Natural killer cell treated with Interleukin-12 subunit alpha and Interleukin-12 subunit beta and Interleukin-15 and Interleukin-18, amount 100 ng/mL, for 72 hours (primary cell): ENCODE data around the gene CEP295NL. TPM values are rescaled to one million over a fixed set of nuclear protein-coding genes. Genes with fewer than 3 reads are reported as not detected.
"Not testable (repeated sequence)": the region's sequence is repeated elsewhere in the genome, so short reads cannot be mapped to it uniquely, and the experiment has no call there.

Experiments
- ATAC-seq, 2 donors: fragments of 150-1000 bp; cut with Tn5 transposase in 1 of 2; sonication (Bioruptor Pico), chemical (Tn5 transposase) in 1 of 2; 2 replicates each; pipeline ENCODE4 v1.10.0; 2021
- DNase-seq: peaks from one replicate; pipeline ENCODE4 v3.0.0; 2022; ENCODE audit warnings: low spot score
- H3K27ac Mint-ChIP-seq, 2 donors: 1 replicate in 1 of 2; 2 replicates in 1 of 2; pipeline ENCODE4 v1.8.0; 2022; ENCODE audit warnings: mixed read lengths in 2 of 2, mild to moderate bottlenecking in 1 of 2, moderate library complexity in 1 of 2
- H3K27me3 Mint-ChIP-seq, 2 donors: 1 replicate in 1 of 2; 2 replicates in 1 of 2; pipeline ENCODE4 v1.8.0; 2022; ENCODE audit warnings: mixed read lengths in 2 of 2
- H3K36me3 Mint-ChIP-seq: one replicate; pipeline ENCODE4 v1.8.0; 2022; ENCODE audit warnings: mixed read lengths
- H3K4me1 Mint-ChIP-seq, 2 donors: 1 replicate in 1 of 2; 2 replicates in 1 of 2; pipeline ENCODE4 v1.8.0; 2022; ENCODE audit warnings: low read depth in 2 of 2, mixed read lengths in 2 of 2, mild to moderate bottlenecking in 1 of 2
- H3K4me3 Mint-ChIP-seq: one replicate; pipeline ENCODE4 v1.8.0; 2022; ENCODE audit warnings: mixed read lengths
- H3K9me3 Mint-ChIP-seq: 2 replicates; pipeline ENCODE4 v1.8.0; 2022; ENCODE audit warnings: mixed read lengths
- total RNA-seq, 2 donors: library from RNA; stranded (reverse); gene quantifications; one replicate each; pipeline ENCODE4 v1.2.3, GENCODE V29; 2022

The CEP295NL gene
- total RNA-seq, 2 donors from 2014 or later, result not detected

DNA sequence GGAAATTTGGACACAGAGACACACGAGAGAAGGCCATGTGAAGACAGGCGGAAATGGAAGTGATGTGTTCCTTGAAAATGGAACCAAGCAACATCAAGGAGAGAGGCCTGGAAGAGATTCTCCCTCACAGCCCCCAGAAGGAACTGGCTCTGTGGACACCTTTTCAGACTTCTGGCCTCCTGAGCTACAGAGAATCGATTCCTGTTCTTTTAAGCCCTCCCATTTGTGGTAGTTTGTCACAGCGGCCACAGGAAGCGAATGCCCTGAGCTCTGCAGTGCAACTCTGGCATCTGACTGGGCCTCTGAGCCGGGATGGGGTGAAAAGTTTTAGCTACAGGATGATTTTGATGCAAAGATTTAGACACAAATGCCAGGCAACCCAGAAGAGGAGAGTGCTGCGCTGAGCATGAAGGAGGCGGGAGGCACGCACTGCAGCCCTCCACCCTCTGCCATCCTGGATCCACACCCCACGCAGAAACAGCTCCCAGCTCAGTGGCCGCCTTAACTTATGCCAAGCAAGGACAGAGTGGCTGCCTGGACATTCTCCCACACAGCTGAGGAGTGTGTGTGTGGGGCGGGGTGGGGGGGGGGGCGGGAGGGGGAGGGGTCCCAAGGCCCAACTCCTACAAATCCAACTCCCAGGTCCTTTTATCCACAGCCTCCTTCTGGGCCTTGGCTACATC is 20.0 kb upstream of the CEP295NL start:
- H3K27ac Mint-ChIP-seq, result no peak overlapping the region

DNA sequence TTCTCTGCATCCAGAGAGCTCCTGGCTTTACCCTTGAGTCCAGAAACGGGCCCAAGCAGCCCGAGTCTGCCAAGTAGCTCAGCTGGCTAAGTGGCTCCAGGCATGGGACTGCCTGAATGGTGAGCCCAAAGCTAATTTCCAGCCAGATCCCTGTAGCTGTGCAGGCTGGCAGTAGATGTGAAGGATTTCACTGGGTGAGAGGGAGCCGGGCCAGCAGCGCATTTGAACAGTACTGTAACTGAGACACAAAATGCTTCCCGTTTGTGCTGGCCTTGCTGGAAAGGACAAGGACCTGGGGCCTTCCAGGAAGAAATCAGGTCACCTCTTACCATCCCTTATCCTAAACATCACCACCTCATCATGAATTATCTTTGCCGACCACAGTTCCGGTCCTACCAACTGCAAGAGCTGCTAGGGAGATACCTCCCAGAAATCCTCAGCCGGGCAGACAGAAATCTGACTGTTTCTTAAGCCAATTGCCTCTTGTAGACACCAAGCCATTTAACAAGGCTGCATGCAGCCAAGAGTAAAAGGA is 18.5 kb upstream of the CEP295NL start:
- Mint-ChIP-seq H3K36me3 (no peaks in the 10 kb centered on the region), H3K27me3 (peaks cover 8 to 20% of the 10 kb centered on the region in 2 donors), H3K27ac (no peak overlapping the region), H3K4me1 (peaks cover 4 to 9% of the 10 kb centered on the region in 2 donors), H3K4me3 (no peak overlapping the region), H3K9me3 (no peaks in the 10 kb centered on the region)
- no peak for ATAC-seq
- no peak for DNase-seq

More for the DNA sequence above, 20.0 kb upstream of the CEP295NL start:
- H3K9me3 Mint-ChIP-seq, result no peaks in the 10 kb centered on the region
- H3K27me3 Mint-ChIP-seq, result peaks cover 11 to 20% of the 10 kb centered on the region in 2 donors
- H3K4me1 Mint-ChIP-seq, result peaks cover 4 to 9% of the 10 kb centered on the region in 2 donors
- DNase-seq (no peak), ATAC-seq (no peak)
- H3K36me3 Mint-ChIP-seq, result no peaks in the 10 kb centered on the region
- H3K4me3 Mint-ChIP-seq, result no peak overlapping the region

DNA sequence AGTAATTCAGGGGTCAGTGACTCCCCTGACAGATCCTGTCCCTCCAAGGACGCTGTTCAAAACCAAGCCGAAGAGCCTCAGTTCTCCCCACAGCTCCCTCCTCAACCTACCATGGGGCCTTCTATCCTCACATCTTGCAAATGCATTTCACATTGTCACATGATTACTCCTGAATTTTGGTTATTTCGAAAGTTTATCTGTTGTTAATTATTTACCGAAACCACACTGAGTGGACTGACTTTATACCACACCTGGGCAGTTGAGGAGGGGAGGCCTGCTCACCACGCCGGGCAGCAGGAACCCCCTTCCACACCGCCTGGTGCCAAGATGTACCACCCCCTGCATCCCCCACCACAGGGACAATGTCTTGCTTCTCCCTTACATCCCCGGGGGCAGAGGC is 17.5 kb upstream of the CEP295NL start:
- DNase-seq (no peak), ATAC-seq (no peak)
- Mint-ChIP-seq H3K4me3 (no peak overlapping the region), H3K36me3 (no peaks in the 10 kb centered on the region), H3K27ac (no peak overlapping the region), H3K9me3 (no peaks in the 10 kb centered on the region), H3K4me1 (peaks cover 4 to 9% of the 10 kb centered on the region in 2 donors), H3K27me3 (peaks cover 5 to 20% of the 10 kb centered on the region in 2 donors)

DNA sequence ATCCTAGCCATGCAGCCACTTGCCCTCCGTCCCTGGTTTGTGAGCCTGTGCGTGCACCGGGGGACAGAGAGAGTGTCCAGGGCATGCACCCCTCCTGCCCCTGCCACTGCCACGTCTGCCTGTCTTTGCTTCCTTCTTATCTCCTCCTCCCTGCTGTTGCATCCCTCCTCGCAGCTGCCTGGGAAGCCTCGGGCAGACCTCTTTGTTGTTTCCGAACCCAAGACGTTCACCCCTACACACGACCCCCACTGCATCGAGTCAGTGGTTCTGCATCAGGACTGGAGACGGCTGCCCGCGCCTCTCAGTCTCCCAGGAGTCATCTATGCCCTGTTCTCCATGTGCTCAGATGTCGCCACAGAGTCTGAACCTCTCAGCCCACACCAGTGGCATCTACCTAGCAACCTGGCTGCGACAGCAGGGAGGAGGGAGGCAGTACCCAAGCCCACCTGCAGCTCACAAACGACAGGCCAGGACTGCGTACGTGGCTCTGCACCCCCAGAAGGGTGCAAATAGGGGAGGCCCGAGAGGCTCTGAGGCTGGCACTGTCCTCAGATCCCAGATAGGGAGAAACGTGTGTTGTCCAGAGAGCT is 17.0 kb upstream of the CEP295NL start:
- no peak overlapping the region for H3K4me3 Mint-ChIP-seq
- ATAC-seq (no peak), DNase-seq (no peak)
- peaks cover 5 to 20% of the 10 kb centered on the region in 2 donors for H3K27me3 Mint-ChIP-seq
- no peaks in the 10 kb centered on the region for H3K36me3 Mint-ChIP-seq
- peaks cover 4 to 9% of the 10 kb centered on the region in 2 donors for H3K4me1 Mint-ChIP-seq
- no peak overlapping the region for H3K27ac Mint-ChIP-seq
- H3K9me3 Mint-ChIP-seq, result no peaks in the 10 kb centered on the region

DNA sequence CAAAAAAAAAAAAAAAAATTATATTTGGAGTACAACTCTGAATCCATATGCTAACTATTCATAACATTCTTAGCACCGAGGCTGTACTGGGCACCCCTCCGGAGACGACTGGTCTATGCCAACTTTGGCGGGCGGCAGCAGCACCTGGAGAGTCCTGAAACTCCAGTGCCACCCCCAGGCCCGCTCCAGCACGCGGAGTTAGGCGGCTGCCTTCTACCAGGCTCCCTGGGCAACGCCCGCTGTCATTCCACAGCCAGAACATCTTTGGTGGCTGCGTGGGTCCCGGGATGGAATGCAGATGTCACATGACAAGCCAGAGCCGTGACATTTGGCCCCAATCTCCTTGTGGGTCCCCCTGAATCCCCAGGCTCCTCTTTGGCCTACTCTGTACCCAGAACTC is 16.0 kb upstream of the CEP295NL start:
- Mint-ChIP-seq H3K36me3 (no peaks in the 10 kb centered on the region), H3K27ac (no peak overlapping the region), H3K27me3 (peaks cover 5 to 20% of the 10 kb centered on the region in 2 donors), H3K4me3 (no peak overlapping the region), H3K9me3 (no peaks in the 10 kb centered on the region), H3K4me1 (peaks cover 4 to 9% of the 10 kb centered on the region in 2 donors)
- DNase-seq, result no peak
- no peak for ATAC-seq

DNA sequence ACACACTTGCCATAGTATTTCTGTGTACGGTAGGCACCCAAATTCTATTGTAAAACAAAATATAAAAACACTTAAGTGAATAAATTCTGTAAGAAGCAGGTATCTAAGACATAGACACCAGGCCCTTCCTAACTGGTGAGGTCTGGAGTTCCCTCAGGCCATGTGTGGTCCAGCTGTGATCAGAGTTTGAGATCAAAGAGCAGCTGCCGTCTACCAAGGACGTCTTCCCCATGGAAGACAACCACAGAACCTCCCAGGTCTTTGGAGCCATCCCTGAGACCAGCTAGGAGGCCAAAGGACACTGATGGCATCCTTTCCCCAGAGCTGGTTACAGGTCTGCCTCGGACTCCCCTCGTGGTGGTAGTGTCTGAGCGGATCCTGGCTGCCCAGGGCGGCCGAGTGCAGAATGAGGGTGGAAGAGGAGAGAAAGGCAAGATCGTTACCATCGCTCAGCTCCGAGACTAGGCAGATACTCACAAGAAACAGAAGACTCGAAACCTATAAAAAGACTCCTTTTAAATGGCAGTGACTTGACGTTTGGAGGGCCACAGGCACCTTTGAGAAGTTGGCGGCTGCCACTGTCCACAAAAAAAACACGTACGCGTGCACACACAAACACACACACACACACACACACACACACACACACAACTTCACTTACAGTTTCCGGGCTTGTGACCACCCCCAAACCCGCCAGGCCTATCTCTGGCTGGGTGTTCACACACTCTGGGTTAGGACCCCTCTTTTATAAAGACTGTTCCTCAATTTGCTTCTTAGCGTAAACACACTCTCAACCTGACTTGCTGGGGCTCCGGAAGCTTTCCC is 14.7 kb upstream of the CEP295NL start:
- Mint-ChIP-seq H3K4me1 (peaks cover under 1 to 2% of the 10 kb centered on the region in 2 donors), H3K27ac (no peak overlapping the region), H3K36me3 (no peaks in the 10 kb centered on the region), H3K27me3 (peaks cover 5 to 10% of the 10 kb centered on the region in 2 donors), H3K4me3 (no peak overlapping the region), H3K9me3 (no peaks in the 10 kb centered on the region)
- ATAC-seq (no peak), DNase-seq (no peak)

DNA sequence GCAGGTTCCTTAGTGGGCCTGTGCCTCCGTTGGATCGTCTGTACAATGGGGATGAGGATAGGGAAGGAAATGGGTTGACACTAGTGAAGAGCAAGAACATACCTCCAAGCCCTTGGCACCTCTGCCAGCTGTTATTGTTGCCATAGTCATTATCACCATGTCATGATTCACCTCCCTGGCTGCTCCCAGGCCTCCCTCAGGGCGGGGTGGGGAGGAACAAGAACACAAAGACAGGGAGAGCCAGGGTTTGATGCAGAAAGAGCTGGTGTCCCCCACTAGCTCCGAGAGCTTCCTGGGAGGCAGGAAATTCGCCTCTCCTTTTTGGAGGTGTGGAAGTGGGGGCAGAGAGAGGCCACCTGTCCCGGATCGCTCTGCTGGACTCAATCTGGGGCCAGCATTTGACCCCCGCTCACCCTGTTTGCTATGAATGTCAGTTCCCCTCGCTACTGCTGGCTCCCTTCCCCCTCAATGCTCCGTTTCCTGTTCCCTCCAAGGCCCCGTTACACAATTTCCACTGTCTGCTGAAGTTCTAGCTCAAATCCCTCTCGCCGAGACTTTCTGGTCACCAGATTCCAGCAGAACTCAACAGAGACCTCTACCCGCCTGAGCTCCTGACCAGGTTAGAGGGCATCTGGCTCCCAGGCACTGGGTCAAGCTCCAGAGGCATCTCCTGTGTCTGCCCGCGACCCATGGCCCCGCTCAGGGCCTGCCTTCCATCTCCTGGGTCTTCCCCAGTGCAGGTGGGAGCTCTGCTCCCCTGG is 13.1 kb upstream of the CEP295NL start:
- DNase-seq, result no peak
- Mint-ChIP-seq H3K4me3 (no peak overlapping the region), H3K27ac (no peak overlapping the region), H3K9me3 (no peaks in the 10 kb centered on the region), H3K4me1 (no peaks in the 10 kb centered on the region), H3K27me3 (peaks cover 5 to 7% of the 10 kb centered on the region in 2 donors), H3K36me3 (no peaks in the 10 kb centered on the region)
- no peak for ATAC-seq

DNA sequence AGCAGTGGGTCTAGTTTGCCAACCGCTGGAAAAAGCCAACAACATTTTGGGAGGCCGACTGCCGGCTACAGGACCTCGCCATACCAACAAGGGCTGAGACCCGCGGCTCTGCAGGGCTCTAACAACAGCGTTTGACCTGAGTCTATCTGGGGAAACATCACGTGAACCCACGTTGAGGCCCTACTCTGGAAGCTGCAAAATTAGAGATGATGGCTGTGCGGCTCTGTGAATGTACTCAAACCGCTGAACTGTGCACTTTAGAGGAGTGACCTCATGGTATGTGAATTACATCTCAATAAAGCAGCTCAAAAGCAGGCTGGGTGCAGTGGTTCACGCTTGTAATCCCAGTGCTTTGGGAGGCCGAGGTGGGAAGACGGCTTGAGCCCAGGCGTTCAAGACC is 10.1 kb upstream of the CEP295NL start:
- H3K27ac Mint-ChIP-seq, result no peak overlapping the region
- ATAC-seq, result no peak
- DNase-seq, result no peak
- H3K4me3 Mint-ChIP-seq, result no peak overlapping the region
- H3K4me1 Mint-ChIP-seq, result no peaks in the 10 kb centered on the region
- no peaks in the 10 kb centered on the region for H3K9me3 Mint-ChIP-seq
- no peaks in the 10 kb centered on the region for H3K36me3 Mint-ChIP-seq
- peaks cover 0 to 2% of the 10 kb centered on the region in 2 donors for H3K27me3 Mint-ChIP-seq

DNA sequence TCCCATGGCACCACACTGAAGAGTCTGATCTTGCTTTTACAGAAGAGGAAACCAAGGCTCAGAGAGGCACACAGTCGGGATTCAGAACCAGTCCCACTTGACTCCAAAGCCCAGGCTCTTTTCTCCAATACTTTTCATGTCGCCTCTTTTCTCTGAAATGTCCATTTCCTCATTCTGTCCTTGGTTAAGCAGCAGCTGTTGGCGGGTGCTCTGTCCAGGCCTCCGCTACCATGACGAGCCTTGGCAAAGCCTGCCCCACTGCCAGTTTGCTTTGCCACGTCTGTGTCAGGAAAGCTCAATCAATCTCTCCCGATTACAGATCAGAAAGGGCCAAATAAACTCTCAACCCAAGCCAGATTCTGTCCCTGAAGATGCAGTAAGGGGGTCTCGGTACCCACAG is 9.1 kb upstream of the CEP295NL start:
- no peaks in the 10 kb centered on the region for H3K36me3 Mint-ChIP-seq
- H3K4me3 Mint-ChIP-seq, result no peak overlapping the region
- DNase-seq (no peak), ATAC-seq (no peak)
- no peaks in the 10 kb centered on the region for H3K9me3 Mint-ChIP-seq
- H3K27me3 Mint-ChIP-seq, result no peaks in the 10 kb centered on the region
- H3K4me1 Mint-ChIP-seq, result no peaks in the 10 kb centered on the region
- no peak overlapping the region for H3K27ac Mint-ChIP-seq

DNA sequence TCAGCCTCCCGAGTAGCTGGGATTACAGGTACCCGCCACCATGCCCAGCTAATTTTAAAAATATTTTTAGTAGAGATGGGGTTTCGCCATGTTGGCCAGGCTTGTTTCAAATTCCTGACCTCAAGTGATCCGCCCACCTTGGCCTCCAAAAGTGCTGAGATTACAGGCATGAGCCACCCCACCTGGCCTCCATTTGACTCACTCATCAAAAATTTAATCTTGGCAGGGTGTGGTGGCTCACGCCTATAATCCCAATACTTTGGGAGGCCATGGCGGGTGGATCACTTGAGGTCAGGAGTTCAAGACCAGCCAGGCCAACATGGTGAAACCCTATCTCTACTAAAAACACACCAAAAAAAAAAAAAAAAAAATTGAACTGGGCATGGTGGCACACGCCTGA is 8.5 kb upstream of the CEP295NL start:
- not testable (repeated sequence) for H3K4me3 Mint-ChIP-seq, ATAC-seq, H3K4me1 Mint-ChIP-seq, H3K27me3 Mint-ChIP-seq, H3K9me3 Mint-ChIP-seq, H3K36me3 Mint-ChIP-seq, H3K27ac Mint-ChIP-seq, DNase-seq

DNA sequence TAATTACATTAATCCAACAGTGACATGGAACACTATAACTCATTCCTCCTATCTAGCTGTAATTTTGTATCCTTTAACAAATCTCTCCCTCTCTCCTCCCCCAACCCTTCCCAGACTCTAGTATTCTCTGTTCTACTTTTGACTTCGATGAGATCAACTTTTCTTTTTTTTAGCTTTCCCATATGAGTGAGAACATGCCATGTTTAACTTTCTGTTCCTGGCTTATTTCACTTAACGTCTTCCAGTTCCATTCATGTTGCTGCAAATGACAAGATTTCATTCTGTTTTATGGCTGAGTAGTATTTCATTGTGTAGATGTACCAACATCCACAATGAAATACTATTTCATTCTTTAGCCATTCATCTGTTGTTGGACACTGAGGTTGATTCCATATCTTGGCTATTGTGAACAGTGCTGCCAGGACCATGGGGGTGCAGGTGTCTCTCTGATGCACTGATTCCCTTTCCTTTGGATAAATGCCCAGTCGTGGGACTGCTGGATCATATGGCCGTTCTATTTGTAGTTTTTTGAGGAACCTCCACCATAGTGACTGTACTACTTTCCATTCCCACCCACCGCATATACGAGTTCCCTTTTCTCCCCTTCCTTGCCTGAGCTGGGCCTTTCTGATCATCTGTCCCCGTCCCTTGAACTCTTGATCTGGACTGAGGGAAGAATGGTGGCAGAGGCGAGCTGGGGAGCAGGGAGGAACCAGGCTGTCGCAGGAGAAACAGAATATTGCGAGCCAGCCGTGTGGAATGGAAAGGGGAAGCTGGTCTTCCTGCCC is 7.7 kb upstream of the CEP295NL start:
- DNase-seq (no peak), ATAC-seq (no peak)
- Mint-ChIP-seq H3K4me3 (no peak overlapping the region), H3K9me3 (no peaks in the 10 kb centered on the region), H3K27ac (no peak overlapping the region), H3K4me1 (no peaks in the 10 kb centered on the region), H3K27me3 (no peaks in the 10 kb centered on the region), H3K36me3 (no peaks in the 10 kb centered on the region)

DNA sequence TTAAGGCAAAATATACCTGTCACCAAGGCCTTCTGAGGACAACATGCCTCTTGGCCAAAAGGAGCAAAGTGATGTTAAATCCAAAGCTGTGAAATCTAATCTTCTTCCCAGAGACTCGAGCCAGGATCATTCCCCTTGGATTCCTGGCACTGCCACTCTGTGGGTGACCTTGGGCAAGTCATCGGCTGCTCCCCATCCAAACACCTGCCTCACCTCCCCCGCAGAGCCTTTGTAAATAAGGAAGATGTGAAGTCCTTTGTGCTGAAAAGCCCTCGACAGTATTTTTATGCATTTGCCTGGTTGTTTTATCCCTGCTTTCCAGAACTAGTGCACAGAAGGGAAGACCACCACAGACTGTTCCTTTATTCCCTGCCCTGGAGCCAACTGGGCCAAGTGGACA is 5.4 kb upstream of the CEP295NL start:
- Mint-ChIP-seq H3K4me1 (peaks cover 0 to 1% of the 10 kb centered on the region in 2 donors), H3K9me3 (no peaks in the 10 kb centered on the region), H3K36me3 (no peaks in the 10 kb centered on the region), H3K4me3 (no peak overlapping the region), H3K27me3 (no peaks in the 10 kb centered on the region), H3K27ac (no peak overlapping the region)
- ATAC-seq, result no peak
- DNase-seq, result no peak

DNA sequence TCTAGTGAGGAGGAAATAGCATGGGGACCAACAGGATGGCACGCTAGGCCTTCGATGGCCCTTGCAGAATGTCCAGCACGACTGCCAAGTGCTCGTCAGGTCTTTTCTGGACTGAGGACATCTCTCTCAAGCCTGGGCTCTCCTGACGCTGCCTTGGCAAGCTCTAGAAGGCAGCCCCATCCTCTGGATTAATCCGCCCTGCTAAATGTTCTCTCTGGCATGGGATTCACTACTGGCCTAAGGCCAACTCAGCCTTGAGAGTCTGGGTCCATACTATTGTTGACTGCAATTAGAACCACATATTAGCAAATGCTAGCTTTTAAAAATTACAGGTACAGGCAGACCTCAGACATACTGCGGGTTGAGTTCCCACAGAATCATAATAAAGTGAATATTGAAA is 2.5 kb upstream of the CEP295NL start:
- no peak overlapping the region for H3K4me3 Mint-ChIP-seq
- H3K27me3 Mint-ChIP-seq, result no peaks in the 10 kb centered on the region
- no peak overlapping the region for H3K27ac Mint-ChIP-seq
- no peaks in the 10 kb centered on the region for H3K36me3 Mint-ChIP-seq
- ATAC-seq (no peak), DNase-seq (no peak)
- no peaks in the 10 kb centered on the region for H3K9me3 Mint-ChIP-seq
- peaks cover 0 to 2% of the 10 kb centered on the region in 2 donors for H3K4me1 Mint-ChIP-seq
